ENCODE results near the gene PLP2.

Gene PLP2

GRCh38 chrX:49155243-49155899 is 16.3 kb upstream of the PLP2 start:
- no peak for TF ChIP-seq FOXP2 (optimal IDR thresholded peaks at IDR 0.05; ENCODE audit: borderline replicate concordance, extremely low read depth, extremely low read length, insufficient read depth)
- no peak for TF ChIP-seq SIN3A (IDR thresholded peaks at IDR 0.05; ENCODE audit: borderline replicate concordance, insufficient read depth, low read length)
- no peak for TF ChIP-seq POLR2AphosphoS5 (IDR thresholded peaks at IDR 0.05; ENCODE audit: low read depth, low read length)
- TF ChIP-seq TAF1 (IDR thresholded peaks at IDR 0.05; ENCODE audit: borderline replicate concordance, insufficient read depth, low read length) = no peak
- TF ChIP-seq REST (IDR thresholded peaks at IDR 0.05; ENCODE audit: insufficient read depth in 1 of 2, low read depth in 2 of 2, low read length in 2 of 2) = no peak

DNA sequence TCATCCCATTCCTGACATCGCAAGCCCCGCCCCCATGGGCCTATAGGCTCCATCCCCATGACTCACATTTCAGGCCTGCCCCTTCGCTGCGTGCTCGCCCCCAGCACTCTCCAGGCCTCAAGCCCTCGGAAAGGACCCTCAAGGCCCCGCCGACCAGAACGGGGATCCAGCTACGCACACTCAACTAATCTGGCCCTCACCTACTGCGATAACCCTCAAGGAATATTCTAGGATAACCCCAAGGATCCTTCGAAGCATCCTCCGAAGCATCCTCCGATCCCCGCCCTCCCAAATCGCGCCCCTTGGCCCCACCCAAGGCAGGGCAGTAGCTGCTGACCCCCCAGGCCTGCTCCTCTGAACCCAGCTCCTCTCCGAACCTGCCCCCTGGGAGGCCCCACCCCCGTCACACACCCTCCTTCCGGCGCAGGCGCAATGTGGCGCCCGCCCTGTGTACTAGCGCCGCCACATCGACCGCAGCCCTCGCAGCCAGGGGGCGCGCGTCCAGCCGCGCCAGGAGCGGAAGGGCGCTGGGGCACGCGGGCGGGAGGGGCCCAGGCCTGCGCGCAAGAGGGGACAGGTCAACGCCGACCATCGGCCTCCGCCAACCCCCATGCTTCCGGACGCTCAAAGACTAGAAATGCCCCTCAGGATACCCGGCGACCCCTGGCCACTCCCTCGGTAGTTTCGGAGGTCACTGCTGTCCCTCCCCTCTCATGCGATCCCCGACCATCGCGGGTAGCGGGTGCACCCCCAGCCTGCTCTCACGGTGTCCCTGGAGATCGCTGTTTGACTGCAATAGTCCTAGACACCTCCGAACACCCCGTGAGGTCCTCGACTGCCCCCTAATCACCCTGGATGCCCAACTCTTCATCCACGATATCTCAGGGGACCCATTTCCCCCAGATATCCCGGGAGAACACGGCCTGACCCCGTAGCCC is 15.5 kb upstream of the PLP2 start:
- TF ChIP-seq TAF1 (IDR thresholded peaks at IDR 0.05; ENCODE audit: borderline replicate concordance, insufficient read depth, low read length) (no peak), SIN3A (IDR thresholded peaks at IDR 0.05; ENCODE audit: borderline replicate concordance, insufficient read depth, low read length) (no peak), FOXP2 (optimal IDR thresholded peaks at IDR 0.05; ENCODE audit: borderline replicate concordance, extremely low read depth, extremely low read length, insufficient read depth) (no peak), POLR2AphosphoS5 (IDR thresholded peaks at IDR 0.05; ENCODE audit: low read depth, low read length) (no peak), REST (IDR thresholded peaks at IDR 0.05; ENCODE audit: insufficient read depth in 1 of 2, low read depth in 2 of 2, low read length in 2 of 2) (no peak)

DNA sequence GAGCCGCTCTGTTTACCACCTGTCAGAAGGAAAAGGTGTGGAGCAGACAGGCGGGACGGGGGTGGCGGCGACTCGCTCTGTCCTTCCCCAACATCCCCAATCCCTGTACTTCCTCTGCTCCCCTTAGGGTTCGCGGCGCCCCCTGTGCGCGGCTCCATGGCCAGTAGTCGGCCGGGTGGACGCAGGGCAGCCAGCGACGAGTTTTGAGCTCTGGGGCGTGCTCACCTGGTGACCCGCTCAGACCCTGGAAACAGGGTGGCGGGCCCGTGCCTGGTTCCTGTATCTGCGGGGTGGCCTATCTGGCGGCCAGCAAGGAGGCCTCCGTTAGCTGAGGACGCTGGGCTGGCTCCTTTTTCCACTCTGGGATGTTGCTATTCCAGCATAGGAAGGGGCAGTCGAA is 14.5 kb upstream of the PLP2 start:
- no peak for TF ChIP-seq TAF1 (IDR thresholded peaks at IDR 0.05; ENCODE audit: borderline replicate concordance, insufficient read depth, low read length)
- no peak for TF ChIP-seq POLR2AphosphoS5 (IDR thresholded peaks at IDR 0.05; ENCODE audit: low read depth, low read length)
- TF ChIP-seq SIN3A (IDR thresholded peaks at IDR 0.05; ENCODE audit: borderline replicate concordance, insufficient read depth, low read length) = no peak
- no peak for TF ChIP-seq REST (IDR thresholded peaks at IDR 0.05; ENCODE audit: insufficient read depth in 1 of 2, low read depth in 2 of 2, low read length in 2 of 2)
- no peak for TF ChIP-seq FOXP2 (optimal IDR thresholded peaks at IDR 0.05; ENCODE audit: borderline replicate concordance, extremely low read depth, extremely low read length, insufficient read depth)

DNA sequence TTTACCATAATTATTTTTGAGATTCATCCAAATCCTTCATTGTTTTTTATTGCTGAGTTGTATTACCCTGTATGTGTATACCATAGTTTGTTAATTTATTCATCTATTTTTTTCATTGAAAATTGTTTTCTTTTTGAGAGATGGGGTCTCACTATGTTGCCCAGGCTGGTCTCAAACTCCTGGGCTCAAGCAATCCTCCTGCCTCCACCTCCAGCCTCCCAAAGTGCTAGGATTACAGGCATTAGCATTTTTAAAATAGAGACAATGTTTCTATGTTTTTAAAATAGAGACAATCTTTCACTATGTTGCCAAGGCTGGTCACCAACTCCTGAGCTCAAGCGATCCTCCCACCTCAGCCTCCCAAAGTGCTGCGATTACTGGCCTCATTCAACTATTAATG is 10.8 kb upstream of the PLP2 start:
- no peak for TF ChIP-seq REST (IDR thresholded peaks at IDR 0.05; ENCODE audit: insufficient read depth in 1 of 2, low read depth in 2 of 2, low read length in 2 of 2)
- no peak for TF ChIP-seq SIN3A (IDR thresholded peaks at IDR 0.05; ENCODE audit: borderline replicate concordance, insufficient read depth, low read length)
- TF ChIP-seq TAF1 (IDR thresholded peaks at IDR 0.05; ENCODE audit: borderline replicate concordance, insufficient read depth, low read length) = no peak
- TF ChIP-seq FOXP2 (optimal IDR thresholded peaks at IDR 0.05; ENCODE audit: borderline replicate concordance, extremely low read depth, extremely low read length, insufficient read depth) = no peak
- no peak for TF ChIP-seq POLR2AphosphoS5 (IDR thresholded peaks at IDR 0.05; ENCODE audit: low read depth, low read length)

All from PFSK-1 (cell line).